Brain microvascular endothelial cell (primary cell): ENCODE results near the gene SMAP2.

ENCODE experiments used
- DNase-seq: peaks from one replicate; pipeline ENCODE4 v3.0.0-alpha.2; 2020
- H3K27ac ChIP-seq: fragments of 250-450 bp; sonication (Bioruptor Pico); 2 replicates; pipeline ENCODE4 v1.5.1; 2020; ENCODE audit warnings: mild to moderate bottlenecking, moderate library complexity
- H3K27me3 ChIP-seq: fragments of 250-450 bp; sonication (Bioruptor Pico); replicated peaks from 2 replicates; pipeline ENCODE4 v1.5.1; 2020; ENCODE audit warnings: mild to moderate bottlenecking
- H3K36me3 ChIP-seq: fragments of 250-450 bp; sonication (Bioruptor Pico); replicated peaks from 2 replicates; pipeline ENCODE4 v1.5.1; 2020; ENCODE audit warnings: mild to moderate bottlenecking
- H3K4me3 ChIP-seq: 2 replicates; pipeline ENCODE4 v1.5.1; 2011; ENCODE audit warnings: low read depth, mild to moderate bottlenecking, control low read depth, low read length, moderate library complexity
- CTCF ChIP-seq: IDR thresholded peaks from 2 replicates; pipeline ENCODE4 v1.5.1; 2011; ENCODE audit warnings: low read depth, mild to moderate bottlenecking, moderate library complexity, low read length, control low read depth, inconsistent platforms; ENCODE audit errors: missing control alignments
- in situ Hi-C: cut with HindIII; loops from 2 replicates; pipeline ENCODE4 v1.10.0; 2017; ENCODE audit warnings: low sequenced_read_pairs, low pct_ligation_motif_present

Gene SMAP2

DNA sequence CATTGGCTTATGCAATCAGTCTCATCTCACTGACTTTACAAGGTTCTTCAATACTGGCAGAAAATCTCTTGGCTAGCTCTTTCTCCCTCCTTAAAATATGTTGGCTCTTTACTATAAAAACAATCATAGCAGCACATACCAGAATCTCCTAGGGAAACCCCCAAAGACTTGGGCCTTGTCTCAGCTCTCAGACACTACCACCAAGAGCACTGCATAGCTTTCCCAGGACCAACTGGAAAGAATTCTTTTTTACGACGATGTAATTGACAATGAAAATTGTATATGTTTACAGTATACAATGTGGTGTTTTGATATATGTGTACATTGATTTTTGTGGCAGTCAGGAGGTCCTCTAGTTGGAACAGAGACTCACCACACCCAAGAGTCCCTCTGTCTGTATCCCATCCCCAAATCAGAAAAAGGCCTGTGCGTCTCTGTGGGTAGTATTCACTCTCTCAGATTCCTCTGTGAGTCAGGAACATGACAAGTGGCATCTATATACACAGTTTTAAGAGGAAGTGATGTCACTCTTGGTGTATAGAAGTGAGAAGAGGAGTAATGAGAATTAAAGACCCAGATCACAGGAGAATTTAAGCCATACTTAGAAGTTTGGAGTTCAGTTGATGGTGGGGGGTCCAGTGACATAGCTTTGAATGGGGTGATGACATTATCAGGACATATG is 21.1 kb downstream of the SMAP2 start:
- H3K27me3 ChIP-seq = no peaks in the 10 kb centered on the region
- TF ChIP-seq CTCF = no peak
- H3K4me3 ChIP-seq = no peak overlapping the region
- H3K36me3 ChIP-seq = no peaks in the 10 kb centered on the region
- in situ Hi-C loops = no loop called here
- peak; percentile 51 for DNase-seq
- peak overlapping the region; percentile 52 for H3K27ac ChIP-seq

GRCh38 chr1:40395190-40396175 is 22.0 kb downstream of the SMAP2 start:
- Histone ChIP-seq H3K27me3 (no peaks in the 10 kb centered on the region), H3K4me3 (no peak overlapping the region), H3K27ac (peak overlapping the region; percentile 52), H3K36me3 (no peaks in the 10 kb centered on the region)
- in situ Hi-C loops = no loop called here
- no peak for DNase-seq
- TF ChIP-seq CTCF = no peak

DNA sequence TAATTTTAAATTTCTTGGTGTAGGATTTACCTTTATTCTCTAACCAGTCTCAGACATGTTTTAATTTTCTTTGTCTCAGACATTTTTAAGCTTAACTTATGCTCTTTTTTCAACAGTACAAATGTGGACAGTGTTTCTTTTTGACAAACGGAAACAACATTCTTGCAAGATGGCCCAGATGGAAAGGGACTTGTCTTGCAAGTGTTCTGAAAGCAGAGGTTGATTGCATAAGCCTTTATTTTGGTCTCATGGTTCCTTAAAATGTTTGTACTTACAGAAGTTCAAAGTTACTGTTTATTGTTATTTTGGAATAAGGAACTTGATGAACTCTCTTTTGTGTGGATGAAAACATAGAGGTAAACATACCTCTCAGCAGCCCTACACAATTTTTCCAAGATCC is 22.9 kb downstream of the SMAP2 start:
- Histone ChIP-seq H3K4me3 (no peak overlapping the region), H3K27me3 (no peaks in the 10 kb centered on the region), H3K36me3 (no peaks in the 10 kb centered on the region), H3K27ac (no peak overlapping the region)
- TF ChIP-seq CTCF = no peak
- DNase-seq = no peak
- in situ Hi-C loops = no loop called here

DNA sequence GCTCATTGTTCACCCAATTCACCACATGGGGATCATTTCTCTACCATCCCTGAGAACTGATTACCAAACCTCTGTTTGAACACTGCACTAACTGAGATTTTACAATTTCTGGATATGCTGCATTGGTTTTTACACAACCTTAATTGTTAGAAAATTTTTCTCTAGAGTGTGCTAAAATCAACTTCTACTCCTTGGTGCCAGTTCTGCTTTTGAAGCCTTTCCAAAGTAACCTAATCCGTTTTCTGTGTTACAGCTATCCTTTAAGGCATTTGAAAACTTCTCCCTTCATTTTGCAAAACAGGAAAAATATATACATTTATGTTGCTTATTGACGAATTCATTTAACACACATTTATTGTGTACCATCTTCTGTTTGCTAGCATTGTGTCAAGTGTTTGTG is 23.7 kb downstream of the SMAP2 start:
- DNase-seq = no peak

GRCh38 chr1:40399984-40400704 is 26.6 kb downstream of the SMAP2 start:
- Histone ChIP-seq H3K36me3 (no peaks in the 10 kb centered on the region), H3K4me3 (no peak overlapping the region), H3K27me3 (no peaks in the 10 kb centered on the region), H3K27ac (no peak overlapping the region)
- no peak for DNase-seq
- TF ChIP-seq CTCF = no peak
- in situ Hi-C loops = no loop called here

More for the DNA sequence above, 23.7 kb downstream of the SMAP2 start:
- Histone ChIP-seq H3K4me3 (no peak overlapping the region), H3K27me3 (no peaks in the 10 kb centered on the region), H3K36me3 (no peaks in the 10 kb centered on the region), H3K27ac (no peak overlapping the region)
- TF ChIP-seq CTCF = no peak
- in situ Hi-C loops = no loop called here
